IMR-90 (cell line): Measurements from ENCODE around the gene GATAD2A. TPM values are rescaled to one million over a fixed set of nuclear protein-coding genes. Genes with fewer than 3 reads are reported as not detected.

ENCODE experiments used
- ATAC-seq: fragments of 200-7000 bp; cut with Tn5 transposase; 2 replicates; pipeline ENCODE4 v1.9.1; 2020; ENCODE audit warnings: low read depth, mild to moderate bottlenecking, moderate library complexity
- BruUV-seq: library from RNA; stranded (reverse); fragments of 400-500 nt; replicated peaks from 2 replicates; lab custom pipeline; 2021; lab: Mats Ljungman, UMichigan
- CTCF ChIA-PET: fragments of 300-600 bp; formaldehyde crosslinking; extraction: SDS; loops from one replicate; lab custom pipeline; 2021; ENCODE audit warnings: antibody characterized with exemption; lab: Yijun Ruan, JAX
- POLR2A ChIA-PET: fragments of 300-600 bp; sonication (Branson Sonifier 250); formaldehyde crosslinking; loops from one replicate; lab custom pipeline; 2022; ENCODE audit warnings: antibody characterized with exemption; ENCODE audit not compliant: unreplicated experiment; lab: Charles Lee
- DNase-seq: peaks from one replicate; pipeline ENCODE4 v3.0.0; 2013
- H2AFZ ChIP-seq: replicated peaks from 2 replicates; pipeline ENCODE3; 2013; ENCODE audit warnings: low read length, mild to moderate bottlenecking; ENCODE audit not compliant: poor library complexity
- H2AK5ac ChIP-seq: 2 replicates; pipeline ENCODE4 v1.6.1; 2013; ENCODE audit warnings: low read depth, low read length, inconsistent platforms
- H2AK9ac ChIP-seq: replicated peaks from 2 replicates; pipeline ENCODE3; 2013; ENCODE audit warnings: mild to moderate bottlenecking, low read depth, low read length, moderate library complexity; ENCODE audit not compliant: poor library complexity
- H2BK120ac ChIP-seq: 2 replicates; pipeline ENCODE4 v1.6.1; 2013; ENCODE audit warnings: low read depth, low read length, inconsistent platforms
- H2BK15ac ChIP-seq: 3 replicates; pipeline ENCODE4 v1.6.1; 2013; ENCODE audit warnings: low read depth, low read length, inconsistent platforms
- H2BK20ac ChIP-seq: 2 replicates; pipeline ENCODE4 v1.6.1; 2013; ENCODE audit warnings: low read depth, mild to moderate bottlenecking, inconsistent platforms, low read length, moderate library complexity
- H2BK5ac ChIP-seq: 2 replicates; pipeline ENCODE4 v1.6.1; 2013; ENCODE audit warnings: mild to moderate bottlenecking, low read depth, low read length, inconsistent platforms; ENCODE audit not compliant: poor library complexity, severe bottlenecking
- H3K14ac ChIP-seq: replicated peaks from 2 replicates; pipeline ENCODE4 v1.6.1; 2013; ENCODE audit warnings: low read depth, low read length, inconsistent platforms
- H3K18ac ChIP-seq: 2 replicates; pipeline ENCODE4 v1.6.1; 2013; ENCODE audit warnings: low read depth, low read length, control low read depth
- H3K23ac ChIP-seq: 2 replicates; pipeline ENCODE4 v1.6.1; 2013; ENCODE audit warnings: low read depth, low read length, inconsistent platforms
- H3K27ac ChIP-seq: 2 replicates; pipeline ENCODE4 v1.5.1; 2013; ENCODE audit warnings: mild to moderate bottlenecking, control low read depth, low read length; ENCODE audit not compliant: insufficient read depth
- H3K27me3 ChIP-seq: 2 replicates; pipeline ENCODE4 v1.6.1; 2013; ENCODE audit warnings: low read length; ENCODE audit not compliant: control insufficient read depth, insufficient read depth
- H3K36me3 ChIP-seq: 2 replicates; pipeline ENCODE4 v1.6.1; 2013; ENCODE audit warnings: low read length, mixed read lengths; ENCODE audit not compliant: control insufficient read depth, insufficient read depth
- H3K4ac ChIP-seq: 2 replicates; pipeline ENCODE4 v1.6.1; 2013; ENCODE audit warnings: low read depth, low read length, inconsistent platforms
- H3K4me1 ChIP-seq: 2 replicates; pipeline ENCODE4 v1.6.1; 2013; ENCODE audit warnings: low read length, mixed read lengths; ENCODE audit not compliant: control insufficient read depth, insufficient read depth
- H3K4me2 ChIP-seq: 2 replicates; pipeline ENCODE4 v1.6.1; 2013; ENCODE audit warnings: low read depth, mild to moderate bottlenecking, control low read depth, low read length, moderate library complexity
- H3K4me3 ChIP-seq: 2 replicates; pipeline ENCODE4 v1.5.1; 2013; ENCODE audit warnings: low read depth, mild to moderate bottlenecking, control low read depth, low read length, moderate library complexity; ENCODE audit not compliant: insufficient read depth
- H3K56ac ChIP-seq: 2 replicates; pipeline ENCODE4 v1.6.1; 2013; ENCODE audit warnings: low read length, inconsistent platforms; ENCODE audit not compliant: insufficient read depth; ENCODE audit errors: extremely low read depth
- H3K79me1 ChIP-seq, 2 experiments: 2 replicates each; pipeline ENCODE4 v1.6.1; 2013; ENCODE audit warnings: low read length in 2 of 2, inconsistent platforms in 1 of 2, low read depth in 1 of 2
- H3K9ac ChIP-seq: 2 replicates; pipeline ENCODE4 v1.6.1; 2013; ENCODE audit warnings: low read depth, low read length, control low read depth
- H3K9me1 ChIP-seq: 2 replicates; pipeline ENCODE4 v1.6.1; 2013; ENCODE audit warnings: low read length, inconsistent platforms; ENCODE audit not compliant: insufficient read depth
- H3K9me3 ChIP-seq: 2 replicates; pipeline ENCODE4 v1.6.1; 2013; ENCODE audit warnings: low read length; ENCODE audit not compliant: control insufficient read depth, insufficient read depth
- H4K20me1 ChIP-seq: 2 replicates; pipeline ENCODE4 v1.6.1; 2013; ENCODE audit warnings: low read length, inconsistent platforms; ENCODE audit not compliant: insufficient read depth
- H4K5ac ChIP-seq: 2 replicates; pipeline ENCODE4 v1.6.1; 2013; ENCODE audit warnings: mild to moderate bottlenecking, low read depth, low read length, control low read depth
- H4K8ac ChIP-seq, 2 experiments: 2 replicates each; pipeline ENCODE4 v1.6.1; 2013; ENCODE audit warnings: low read depth in 2 of 2, low read length in 2 of 2, control low read depth in 1 of 2, inconsistent platforms in 1 of 2
- H4K91ac ChIP-seq: 2 replicates; pipeline ENCODE4 v1.6.1; 2013; ENCODE audit warnings: low read depth, low read length, inconsistent platforms; ENCODE audit not compliant: insufficient read depth
- BHLHE40 ChIP-seq: fragments of 150-350 bp; IDR thresholded peaks from 2 replicates; pipeline ENCODE4 v1.6.1; 2016; ENCODE audit warnings: mild to moderate bottlenecking, low read depth, low read length
- CEBPB ChIP-seq: IDR thresholded peaks from 2 replicates; pipeline ENCODE4 v1.6.1; 2012; ENCODE audit warnings: low read depth, low read length, improper control_type of control experiment
- CHD1 ChIP-seq: IDR thresholded peaks from 2 replicates; pipeline ENCODE4 v1.6.1; 2012; ENCODE audit warnings: low read depth, low read length, improper control_type of control experiment
- CTCF ChIP-seq: conservative IDR thresholded peaks from 2 replicates; pipeline ENCODE4 v1.5.1; 2012; ENCODE audit warnings: mild to moderate bottlenecking, low read depth, low read length, improper control_type of control experiment
- ELK1 ChIP-seq: fragments of 150-350 bp; IDR thresholded peaks from 2 replicates; pipeline ENCODE4 v1.6.1; 2016; ENCODE audit warnings: low read depth, mild to moderate bottlenecking, low read length, moderate library complexity, borderline replicate concordance
- FOS ChIP-seq: fragments of 150-350 bp; IDR thresholded peaks from 2 replicates; pipeline ENCODE4 v1.6.1; 2016; ENCODE audit warnings: low read depth, low read length
- MAFK ChIP-seq: IDR thresholded peaks from 2 replicates; pipeline ENCODE4 v1.6.1; 2012; ENCODE audit warnings: low read depth, low read length, improper control_type of control experiment
- MAZ ChIP-seq: IDR thresholded peaks from 2 replicates; pipeline ENCODE4 v1.6.1; 2012; ENCODE audit warnings: low read depth, mild to moderate bottlenecking, low read length, improper control_type of control experiment, moderate library complexity, borderline replicate concordance
- MXI1 ChIP-seq: IDR thresholded peaks from 2 replicates; pipeline ENCODE4 v1.6.1; 2012; ENCODE audit warnings: low read depth, mild to moderate bottlenecking, low read length, moderate library complexity, borderline replicate concordance
- NFE2L2 ChIP-seq: fragments of 150-350 bp; IDR thresholded peaks from 2 replicates; pipeline ENCODE4 v1.6.1; 2016; ENCODE audit warnings: low read depth, mild to moderate bottlenecking, low read length
- POLR2A ChIP-seq: IDR thresholded peaks from 2 replicates; pipeline ENCODE4 v1.6.1; 2012; ENCODE audit warnings: mild to moderate bottlenecking, low read depth, low read length
- RAD21 ChIP-seq: IDR thresholded peaks from 2 replicates; pipeline ENCODE4 v1.6.1; 2012; ENCODE audit warnings: low read length, improper control_type of control experiment
- RFX5 ChIP-seq: IDR thresholded peaks from 2 replicates; pipeline ENCODE4 v1.8.0; 2012; ENCODE audit warnings: low read depth, mild to moderate bottlenecking, low read length, moderate library complexity
- SMC3 ChIP-seq: fragments of 150-350 bp; IDR thresholded peaks from 2 replicates; pipeline ENCODE4 v1.6.1; 2016; ENCODE audit warnings: low read depth, mild to moderate bottlenecking, antibody characterized with exemption, low read length, moderate library complexity
- USF2 ChIP-seq: fragments of 150-350 bp; IDR thresholded peaks from 2 replicates; pipeline ENCODE4 v1.6.1; 2017; ENCODE audit warnings: mild to moderate bottlenecking, antibody characterized with exemption, low read length, low read depth
- WGBS, 2 experiments: methylation state at CpG; one replicate each; pipeline versions ENCODE4 v1.1.5 to v1.1.7; 2013; ENCODE audit warnings: missing lambda C conversion rate in 2 of 2; ENCODE audit not compliant: insufficient read length in 1 of 2; ENCODE audit errors: extremely low coverage in 2 of 2; 5-methylcytosine and 5-hydroxymethylcytosine counted together
- dilution Hi-C: fragments of 300-500 bp; cut with HindIII; formaldehyde crosslinking; loops from one replicate; pipeline ENCODE4 v1.14.3; 2018; ENCODE audit warnings: low sequenced_read_pairs; ENCODE audit not compliant: unreplicated experiment
- in situ Hi-C: fragments of 300-500 bp; cut with MboI; formaldehyde crosslinking; loops from 3 replicates; pipeline ENCODE4 v1.14.3; 2019; ENCODE audit warnings: low sequenced_read_pairs, inconsistent platforms, mixed read lengths
- intact Hi-C: fragments of 100-400 bp; cut with micrococcal nuclease; formaldehyde crosslinking; loops from 2 replicates; pipeline ENCODE4 v1.10.0; 2022
- polyA plus RNA-seq, 3 experiments: library from polyadenylated mRNA; depleted of rRNA; stranded (reverse); fragments of >200 nt; gene quantifications; 2 replicates each; pipeline ENCODE4 v1.2.3, GENCODE V29; 2012; ENCODE audit warnings: low replicate concordance in 1 of 3
- total RNA-seq: library from RNA; depleted of rRNA; stranded (reverse); fragments of >200 nt; gene quantifications from 2 replicates; pipeline ENCODE4 v1.2.3, GENCODE V29; 2012

Gene GATAD2A
- total and polyA plus RNA-seq, 2 of the 4 experiments (the other 2 are of a cell fraction), result 23.5 to 33.2 TPM

GRCh38 chr19:19553670-19554069, 148.2 kb downstream of the GATAD2A start:
- H3K79me1 ChIP-seq, result no peaks in the 10 kb centered on the region
- H4K20me1 ChIP-seq, result no peaks in the 10 kb centered on the region
- no peak overlapping the region for H3K4ac ChIP-seq
- ChIA-PET CTCF (interaction anchor here (0.6 to 1.6 kb wide), 9 partner anchors 9 to 65 kb away, joined by 3 to 6 read pairs (median 3); partner anchors contain the start of gene TSSK6), POLR2A (no interaction called here)
- H2BK15ac ChIP-seq, result no peak overlapping the region
- no peak overlapping the region for H2AFZ ChIP-seq
- WGBS, 2 experiments, result 88% methylated on average over 7 of the region's 10 CpGs; no CpG with 5 or more reads in 1 of the 2 experiments
- dilution Hi-C loops, result no loop called here
- no peak overlapping the region for H3K14ac ChIP-seq
- no peak overlapping the region for H3K27ac ChIP-seq
- H3K18ac ChIP-seq, result no peak overlapping the region
- H3K4me3 ChIP-seq, result no peak overlapping the region
- no peak overlapping the region for H3K9ac ChIP-seq
- in situ Hi-C loops, result no loop called here
- no peak overlapping the region for H4K91ac ChIP-seq
- H4K5ac ChIP-seq, result no peak overlapping the region
- H3K9me1 ChIP-seq, result no peaks in the 10 kb centered on the region; the same call in 1 of the 2 replicates
- H2BK20ac ChIP-seq, result no peak overlapping the region
- TF ChIP-seq CTCF (no peak), NFE2L2 (no peak), ELK1 (no peak), USF2 (no peak), CHD1 (no peak), MAZ (no peak), FOS (no peak), BHLHE40 (no peak), RAD21 (no peak), POLR2A (no peak), RFX5 (no peak), CEBPB (no peak), MAFK (no peak), SMC3 (no peak), MXI1 (no peak)
- no peak overlapping the region for H2AK5ac ChIP-seq
- H3K56ac ChIP-seq, result no peak overlapping the region
- no peaks in the 10 kb centered on the region for H3K9me3 ChIP-seq
- H3K4me1 ChIP-seq, result no peaks in the 10 kb centered on the region
- DNase-seq (no peak), ATAC-seq (no peak)
- intact Hi-C loops, result loop anchor here (5.0 kb wide), 1 partner anchor 89 kb away; the partner anchor contains the start of gene GMIP
- peaks cover 4% of the 10 kb centered on the region; the same call in 1 of the 2 replicates for H3K27me3 ChIP-seq
- no peak overlapping the region for H2AK9ac ChIP-seq
- BruUV-seq, result no TSS peak
- no peak overlapping the region for H3K23ac ChIP-seq
- H2BK120ac ChIP-seq, result no peak overlapping the region
- no peak overlapping the region for H4K8ac ChIP-seq
- no peak overlapping the region for H2BK5ac ChIP-seq
- no peaks in the 10 kb centered on the region for H3K36me3 ChIP-seq
- no peak overlapping the region for H3K4me2 ChIP-seq
